Trophoblast cell (in vitro differentiated cells and primary cell): ENCODE measurements around the gene PRKCE.
A peak's percentile ranks its signal among the peaks of the same experiment; 100 is the strongest.

ENCODE experiments used
- DNase-seq, 2 donors: peaks; one replicate each; pipeline ENCODE4 v3.0.0-alpha.2; 2016
- H2AFZ ChIP-seq: 2 replicates; pipeline ENCODE4 v1.6.1; 2013; ENCODE audit warnings: low read length, moderate library complexity, mild to moderate bottlenecking; ENCODE audit not compliant: insufficient read depth, poor library complexity
- H2AK5ac ChIP-seq: 2 replicates; pipeline ENCODE4 v1.6.1; 2013; ENCODE audit warnings: mild to moderate bottlenecking, low read length
- H2BK120ac ChIP-seq: 2 replicates; pipeline ENCODE4 v1.6.1; 2013; ENCODE audit warnings: low read length, mild to moderate bottlenecking, moderate library complexity; ENCODE audit not compliant: insufficient read depth, poor library complexity
- H2BK12ac ChIP-seq: 2 replicates; pipeline ENCODE4 v1.6.1; 2013; ENCODE audit warnings: mild to moderate bottlenecking, low read length, moderate library complexity
- H2BK5ac ChIP-seq: 2 replicates; pipeline ENCODE4 v1.6.1; 2013; ENCODE audit warnings: low read length, low read depth, moderate library complexity, mild to moderate bottlenecking; ENCODE audit not compliant: poor library complexity
- H3K14ac ChIP-seq: 2 replicates; pipeline ENCODE4 v1.6.1; 2013; ENCODE audit warnings: mild to moderate bottlenecking, low read length
- H3K18ac ChIP-seq: 2 replicates; pipeline ENCODE4 v1.6.1; 2013; ENCODE audit warnings: mild to moderate bottlenecking, low read length
- H3K23ac ChIP-seq: 2 replicates; pipeline ENCODE4 v1.6.1; 2013; ENCODE audit warnings: low read length
- H3K27ac ChIP-seq: 2 replicates; pipeline ENCODE4 v1.5.1; 2013; ENCODE audit warnings: low read depth, mild to moderate bottlenecking, inconsistent platforms, low read length, moderate library complexity
- H3K27me3 ChIP-seq: 2 replicates; pipeline ENCODE4 v1.6.1; 2013; ENCODE audit warnings: inconsistent platforms, mild to moderate bottlenecking, low read length, moderate library complexity; ENCODE audit not compliant: insufficient read depth
- H3K36me3 ChIP-seq, 2 experiments: 1 replicate in 1 of 2; 2 replicates in 1 of 2; pipeline ENCODE4 v1.6.1; 2013; ENCODE audit warnings: low read length in 2 of 2, mild to moderate bottlenecking in 2 of 2, moderate library complexity in 1 of 2; ENCODE audit not compliant: insufficient read depth in 2 of 2, control insufficient read depth in 1 of 2
- H3K4ac ChIP-seq: 2 replicates; pipeline ENCODE4 v1.6.1; 2013; ENCODE audit warnings: low read depth, mild to moderate bottlenecking, low read length, moderate library complexity
- H3K4me1 ChIP-seq, 2 experiments: 1 replicate in 1 of 2; 2 replicates in 1 of 2; pipeline ENCODE4 v1.6.1; 2013; ENCODE audit warnings: low read length in 2 of 2, mild to moderate bottlenecking in 2 of 2, moderate library complexity in 1 of 2; ENCODE audit not compliant: insufficient read depth in 2 of 2, control insufficient read depth in 1 of 2
- H3K4me2 ChIP-seq: 2 replicates; pipeline ENCODE4 v1.6.1; 2013; ENCODE audit warnings: inconsistent platforms, mild to moderate bottlenecking, low read length, moderate library complexity
- H3K4me3 ChIP-seq: 2 replicates; pipeline ENCODE4 v1.5.1; 2013; ENCODE audit warnings: mild to moderate bottlenecking, low read depth, low read length, inconsistent platforms
- H3K79me1 ChIP-seq: one replicate; pipeline ENCODE4 v1.6.1; 2013; ENCODE audit warnings: low read length
- H3K79me2 ChIP-seq: 2 replicates; pipeline ENCODE4 v1.6.1; 2013; ENCODE audit warnings: low read length, mild to moderate bottlenecking; ENCODE audit not compliant: control insufficient read depth, insufficient read depth, poor library complexity
- H3K9ac ChIP-seq: 2 replicates; pipeline ENCODE4 v1.6.1; 2013; ENCODE audit warnings: mild to moderate bottlenecking, low read length
- H3K9me3 ChIP-seq: 2 replicates; pipeline ENCODE4 v1.6.1; 2013; ENCODE audit warnings: low read depth, mild to moderate bottlenecking, control low read depth, inconsistent platforms, low read length; ENCODE audit not compliant: insufficient read depth
- H4K12ac ChIP-seq: 2 replicates; pipeline ENCODE4 v1.6.1; 2013; ENCODE audit warnings: low read depth, mild to moderate bottlenecking, low read length, moderate library complexity
- H4K8ac ChIP-seq: 2 replicates; pipeline ENCODE4 v1.6.1; 2013; ENCODE audit warnings: low read depth, mild to moderate bottlenecking, low read length, moderate library complexity
- H4K91ac ChIP-seq: one replicate; pipeline ENCODE4 v1.6.1; 2013; ENCODE audit warnings: low read depth, mild to moderate bottlenecking, low read length, moderate library complexity
- WGBS: extraction: QIAGEN DNeasy Blood & Tissue Kit; methylation state at CpG from one replicate; pipeline ENCODE4 v1.1.7; 2013; ENCODE audit warnings: missing lambda C conversion rate; ENCODE audit not compliant: insufficient read length, insufficient coverage; ENCODE audit errors: extremely low coverage; 5-methylcytosine and 5-hydroxymethylcytosine counted together

PRKCE gene

GRCh38 chr2:45640576-45640975 is 10.9 kb upstream of the PRKCE start:
- H3K4ac ChIP-seq: no peak overlapping the region
- no peak overlapping the region for H3K4me2 ChIP-seq
- no CpG with 5 or more reads among the region's 2 CpGs for WGBS
- H2BK120ac ChIP-seq: no peak overlapping the region
- no peak overlapping the region for H4K8ac ChIP-seq
- H3K18ac ChIP-seq: no peak overlapping the region
- H2BK5ac ChIP-seq: no peak overlapping the region
- H3K4me1 ChIP-seq: peaks cover 0 to 3% of the 10 kb centered on the region in 2 experiments
- DNase-seq: no peak
- H2BK12ac ChIP-seq: no peak overlapping the region
- no peak overlapping the region for H3K4me3 ChIP-seq
- no peaks in the 10 kb centered on the region for H3K36me3 ChIP-seq
- H3K79me1 ChIP-seq: no peaks in the 10 kb centered on the region
- no peaks in the 10 kb centered on the region for H3K27me3 ChIP-seq
- no peak overlapping the region for H3K9ac ChIP-seq
- H3K9me3 ChIP-seq: no peaks in the 10 kb centered on the region
- H3K27ac ChIP-seq: no peak overlapping the region
- H3K23ac ChIP-seq: no peak overlapping the region
- H2AFZ ChIP-seq: no peak overlapping the region
- no peak overlapping the region for H4K91ac ChIP-seq
- H2AK5ac ChIP-seq: no peak overlapping the region
- H3K79me2 ChIP-seq: no peaks in the 10 kb centered on the region
- no peak overlapping the region for H4K12ac ChIP-seq
- H3K14ac ChIP-seq: no peak overlapping the region

- no peak overlapping the region for H3K9ac ChIP-seq
- H2AK5ac ChIP-seq: no peak overlapping the region
- H4K12ac ChIP-seq: no peak overlapping the region
- H3K4ac ChIP-seq: no peak overlapping the region
- peak overlapping the region; percentile 61 for H2BK12ac ChIP-seq
- no peaks in the 10 kb centered on the region for H3K36me3 ChIP-seq
- no CpG with 5 or more reads among the region's 11 CpGs for WGBS
- DNase-seq: no peak
- H3K27me3 ChIP-seq: no peaks in the 10 kb centered on the region
- H2AFZ ChIP-seq: no peak overlapping the region
- peak overlapping the region; percentile 39 for H3K4me3 ChIP-seq
- no peak overlapping the region for H4K8ac ChIP-seq
- H3K27ac ChIP-seq: no peak overlapping the region
- no peak overlapping the region for H3K23ac ChIP-seq
- H3K79me2 ChIP-seq: no peaks in the 10 kb centered on the region
- no peak overlapping the region for H3K14ac ChIP-seq
- peaks cover 0 to 8% of the 10 kb centered on the region in 2 experiments for H3K4me1 ChIP-seq
- H3K4me2 ChIP-seq: peak overlapping the region; percentile 89
- H3K9me3 ChIP-seq: no peaks in the 10 kb centered on the region
- H3K18ac ChIP-seq: no peak overlapping the region
- H2BK120ac ChIP-seq: no peak overlapping the region
- H2BK5ac ChIP-seq: no peak overlapping the region
- no peak overlapping the region for H4K91ac ChIP-seq
- no peaks in the 10 kb centered on the region for H3K79me1 ChIP-seq
Observed at GRCh38 chr2:45643095-45643494, 8.4 kb upstream of the PRKCE start.

GRCh38 chr2:45643543-45644542 is 7.6 kb upstream of the PRKCE start:
- no peaks in the 10 kb centered on the region for H3K9me3 ChIP-seq
- H3K27me3 ChIP-seq: no peaks in the 10 kb centered on the region
- H3K4me2 ChIP-seq: peak overlapping the region; percentile 89
- no CpG with 5 or more reads among the region's 49 CpGs for WGBS
- peak; percentile 61 to 82 for DNase-seq
- no peak overlapping the region for H2BK120ac ChIP-seq
- H3K79me2 ChIP-seq: no peaks in the 10 kb centered on the region
- no peak overlapping the region for H2BK5ac ChIP-seq
- no peaks in the 10 kb centered on the region for H3K36me3 ChIP-seq
- H3K9ac ChIP-seq: peak overlapping the region; percentile 56
- no peak overlapping the region for H2AK5ac ChIP-seq
- no peak overlapping the region for H4K12ac ChIP-seq
- no peak overlapping the region for H4K91ac ChIP-seq
- H2BK12ac ChIP-seq: peak overlapping the region; percentile 61
- H4K8ac ChIP-seq: peak overlapping the region; percentile 21
- no peak overlapping the region for H3K4ac ChIP-seq
- H3K4me3 ChIP-seq: peak overlapping the region; percentile 39
- no peak overlapping the region for H3K14ac ChIP-seq
- no peak overlapping the region for H3K23ac ChIP-seq
- H3K18ac ChIP-seq: no peak overlapping the region
- H3K4me1 ChIP-seq: peaks cover 0 to 8% of the 10 kb centered on the region in 2 experiments
- peak overlapping the region; percentile 30 for H2AFZ ChIP-seq
- H3K27ac ChIP-seq: no peak overlapping the region
- H3K79me1 ChIP-seq: no peaks in the 10 kb centered on the region

- no peak overlapping the region for H3K18ac ChIP-seq
- H2BK5ac ChIP-seq: no peak overlapping the region
- H3K4me3 ChIP-seq: no peak overlapping the region
- no peak overlapping the region for H3K14ac ChIP-seq
- no peak overlapping the region for H3K4me2 ChIP-seq
- H3K79me2 ChIP-seq: no peaks in the 10 kb centered on the region
- H3K27ac ChIP-seq: no peak overlapping the region
- no peak overlapping the region for H3K9ac ChIP-seq
- H2BK120ac ChIP-seq: no peak overlapping the region
- H3K27me3 ChIP-seq: no peaks in the 10 kb centered on the region
- H3K79me1 ChIP-seq: peaks cover 12% of the 10 kb centered on the region
- no peaks in the 10 kb centered on the region for H3K36me3 ChIP-seq
- H2AK5ac ChIP-seq: no peak overlapping the region
- DNase-seq: no peak
- no peak overlapping the region for H4K8ac ChIP-seq
- no peaks in the 10 kb centered on the region for H3K9me3 ChIP-seq
- H3K4ac ChIP-seq: no peak overlapping the region
- WGBS: no CpG with 5 or more reads among the region's 2 CpGs
- H2BK12ac ChIP-seq: no peak overlapping the region
- no peak overlapping the region for H4K12ac ChIP-seq
- no peak overlapping the region for H4K91ac ChIP-seq
- H2AFZ ChIP-seq: no peak overlapping the region
- H3K23ac ChIP-seq: no peak overlapping the region
- H3K4me1 ChIP-seq: peaks cover 0 to 13% of the 10 kb centered on the region in 2 experiments
Observed at GRCh38 chr2:45646289-45646688, 5.2 kb upstream of the PRKCE start.
